ENCODE data around the gene MINDY4.

- TF ChIP-seq E2F6 (IDR thresholded peaks at IDR 0.05), result no peak
- TF ChIP-seq SP1 (IDR thresholded peaks at IDR 0.05; ENCODE audit: low read depth, low read length), result no peak
- no peak for TF ChIP-seq USF2 (IDR thresholded peaks at IDR 0.05; ENCODE audit: low read length)
- TF ChIP-seq CTCF (IDR thresholded peaks at IDR 0.05; ENCODE audit: control extremely low read depth in 1 of 3, insufficient read depth in 1 of 3, low read depth in 1 of 3, low read length in 3 of 3), result no peak
- no peak for TF ChIP-seq ATF3 (IDR thresholded peaks at IDR 0.05; ENCODE audit: insufficient read depth, low read depth, low read length)
- no peak for TF ChIP-seq NRF1 (IDR thresholded peaks at IDR 0.05; ENCODE audit: low read depth, low read length)
- TF ChIP-seq EZH2 (IDR thresholded peaks at IDR 0.05; ENCODE audit: low read depth, low read length, severe bottlenecking), result no peak
- TF ChIP-seq POLR2A (IDR thresholded peaks at IDR 0.05; ENCODE audit: control extremely low read depth in 1 of 2, low read depth in 2 of 2, low read length in 2 of 2), result no peak
- no peak for TF ChIP-seq RAD21 (IDR thresholded peaks at IDR 0.05 in 1 of 2, conservative IDR thresholded peaks at IDR 0.05 in 1 of 2; ENCODE audit: low read depth in 2 of 2, low read length in 2 of 2)
- no peak for TF ChIP-seq CEBPB (IDR thresholded peaks at IDR 0.05; ENCODE audit: low read depth, low read length)
- no peak for TF ChIP-seq JUND (IDR thresholded peaks at IDR 0.05; ENCODE audit: low read length)
These were observed 81.6 kb downstream of the MINDY4 start for GRCh38 chr7:30852744-30853288.

Measured in H1 (cell line).